GM13977 (cell line): ENCODE results near the gene RHO.

Experiments
- DNase-seq: peaks from one replicate; pipeline ENCODE4 v3.0.0; 2012; ENCODE audit warnings: low spot score
- CTCF ChIP-seq: IDR thresholded peaks from 2 replicates; pipeline ENCODE4 v1.5.1; 2012; ENCODE audit warnings: mild to moderate bottlenecking, control low read depth; ENCODE audit not compliant: insufficient read depth; ENCODE audit errors: extremely low read depth, missing control alignments
- in situ Hi-C: fragments of 300-500 bp; cut with MboI; formaldehyde crosslinking; loops from one replicate; pipeline ENCODE4 v1.12.0; 2022; ENCODE audit warnings: low sequenced_read_pairs, low pct_unique_long_range_greater_than_20kb, mixed read lengths, inconsistent platforms; ENCODE audit not compliant: unreplicated experiment

Gene RHO

GRCh38 chr3:129562803-129563202 lies 34.4 kb downstream of the RHO start:
- in situ Hi-C loops, result no loop called here
- no peak for DNase-seq
- no peak for TF ChIP-seq CTCF

GRCh38 chr3:129563332-129563731 lies 34.9 kb downstream of the RHO start:
- TF ChIP-seq CTCF, result no peak
- in situ Hi-C loops, result no loop called here
- DNase-seq, result no peak

- TF ChIP-seq CTCF, result no peak
- no peak for DNase-seq
- in situ Hi-C loops, result no loop called here
Measured at GRCh38 chr3:129563850-129564535, 35.6 kb downstream of the RHO start.

GRCh38 chr3:129564981-129565644 lies 36.7 kb downstream of the RHO start:
- TF ChIP-seq CTCF, result no peak
- DNase-seq, result no peak
- in situ Hi-C loops, result no loop called here

GRCh38 chr3:129565902-129566301 lies 37.5 kb downstream of the RHO start:
- no peak for DNase-seq
- in situ Hi-C loops, result no loop called here
- TF ChIP-seq CTCF, result no peak

GRCh38 chr3:129567176-129567705 lies 38.8 kb downstream of the RHO start:
- no peak for TF ChIP-seq CTCF
- in situ Hi-C loops, result no loop called here
- no peak for DNase-seq
